Ectodermal cell (in vitro differentiated cells): ENCODE measurements around the gene SOX15. TPM values are rescaled to one million over a fixed set of nuclear protein-coding genes. Genes with fewer than 3 reads are reported as not detected.

ENCODE experiments used
- H3K27ac ChIP-seq: 2 replicates; pipeline ENCODE4 v1.7.0; 2013; ENCODE audit warnings: mild to moderate bottlenecking, low read depth, low read length; ENCODE audit not compliant: insufficient read depth, poor library complexity, severe bottlenecking
- H3K27me3 ChIP-seq: 2 replicates; pipeline ENCODE4 v1.7.0; 2013; ENCODE audit warnings: mild to moderate bottlenecking, low read length; ENCODE audit not compliant: insufficient read depth, control insufficient read depth, poor library complexity, severe bottlenecking
- H3K36me3 ChIP-seq: one replicate; pipeline ENCODE4 v1.7.0; 2013; ENCODE audit warnings: low read length; ENCODE audit not compliant: control insufficient read depth, insufficient read depth
- H3K4me1 ChIP-seq: one replicate; pipeline ENCODE4 v1.7.0; 2013; ENCODE audit warnings: low read length; ENCODE audit not compliant: control insufficient read depth, insufficient read depth
- H3K4me3 ChIP-seq: 2 replicates; pipeline ENCODE4 v1.7.0; 2013; ENCODE audit warnings: low read depth, low read length, control low read depth; ENCODE audit not compliant: insufficient read depth
- H3K9me3 ChIP-seq: 2 replicates; pipeline ENCODE4 v1.7.0; 2013; ENCODE audit warnings: mild to moderate bottlenecking, low read length, moderate library complexity; ENCODE audit not compliant: control insufficient read depth
- WGBS, 2 experiments: methylation state at CpG; one replicate each; pipeline ENCODE4 v1.1.7; 2013; ENCODE audit warnings: missing lambda C conversion rate in 2 of 2; 5-methylcytosine and 5-hydroxymethylcytosine counted together
- polyA plus RNA-seq, 4 experiments: library from polyadenylated mRNA; stranded (reverse); fragments of 50-300 nt; gene quantifications; one replicate each; pipeline ENCODE4 v1.2.3, GENCODE V29; 2013

Gene SOX15
- 9.3 TPM for polyA plus RNA-seq (2013, experiment 1 of 4)
- polyA plus RNA-seq (2013, experiment 2 of 4), result 16.2 TPM
- polyA plus RNA-seq (2013, experiment 3 of 4), result 6.7 TPM
- polyA plus RNA-seq (2013, experiment 4 of 4), result 9.2 TPM

DNA sequence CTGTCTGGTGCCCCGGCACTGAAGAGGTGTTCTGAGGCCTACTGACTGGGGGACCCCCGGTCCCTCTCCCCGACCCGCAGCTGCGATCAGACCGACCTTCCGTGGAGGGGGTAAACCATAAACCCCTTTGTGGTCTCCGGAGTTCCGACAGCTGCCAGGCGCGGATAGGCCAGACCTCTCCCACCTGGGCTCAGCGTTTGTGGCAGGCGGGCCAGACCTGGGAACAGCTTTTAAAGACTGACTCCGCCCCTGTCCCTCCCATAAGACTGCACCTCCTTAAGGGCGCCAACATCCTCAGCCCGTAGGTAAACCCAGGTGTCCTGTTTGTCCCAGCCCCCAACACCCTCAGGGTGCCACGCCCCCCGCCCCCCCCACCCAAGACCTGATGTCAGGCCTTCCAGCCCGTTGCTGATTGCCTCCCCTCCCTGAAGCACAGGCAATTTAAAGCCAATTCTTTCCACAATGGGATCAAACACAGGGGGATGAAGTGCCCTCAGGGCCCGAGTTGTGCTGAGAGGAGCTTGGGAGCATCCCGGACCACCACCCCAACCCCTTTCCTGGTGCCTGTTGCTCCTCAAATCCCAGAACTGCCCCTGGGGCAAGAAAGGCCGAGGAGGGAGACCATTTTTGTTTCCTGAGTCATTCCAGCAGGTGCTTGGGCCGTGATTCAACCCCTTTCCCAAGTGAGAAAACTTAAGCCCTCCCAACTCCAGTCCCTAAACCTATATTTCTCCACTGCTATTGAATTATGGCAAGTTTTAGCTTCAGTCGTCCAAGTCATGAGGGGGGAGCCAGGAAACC lies at the start of gene SOX15:
SOX15 (minus strand) TSS at position 204 of the 801 bp plus-strand sequence. CDS start 418 bp downstream, outside the sequence.
- peaks cover 29% of the 10 kb centered on the region for H3K4me1 ChIP-seq
- H3K9me3 ChIP-seq, result no peaks in the 10 kb centered on the region
- peaks cover 48% of the 10 kb centered on the region for H3K36me3 ChIP-seq
- H3K4me3 ChIP-seq, result peak within 1 kb of the TSS; percentile 38
- peak within 1 kb of the TSS; percentile 84 for H3K27ac ChIP-seq
- H3K27me3 ChIP-seq, result no peaks in the 10 kb centered on the region
- 58 to 68% methylated on average over 23 to 24 of the region's 24 CpGs for WGBS, 2 experiments

DNA sequence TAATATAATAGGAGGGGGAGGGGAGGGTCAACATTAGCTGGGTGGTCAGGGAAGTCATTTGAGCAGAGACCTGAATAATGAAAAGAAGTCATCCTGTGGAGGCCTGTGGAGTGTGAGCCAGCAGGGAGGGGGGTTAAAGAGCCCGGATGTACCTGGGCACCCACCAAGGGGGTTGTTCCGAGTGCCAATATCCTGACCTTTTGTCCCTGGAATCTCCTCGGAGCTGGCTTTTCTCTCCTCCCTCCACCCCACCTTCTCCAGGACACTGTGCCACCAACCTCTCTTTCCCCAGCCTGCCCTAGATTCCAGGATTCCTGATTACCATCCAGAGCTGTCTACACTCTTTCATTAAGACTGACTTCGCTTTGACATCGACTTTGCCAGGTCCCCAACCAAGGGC lies 46.3 kb upstream of the SOX15 start:
- Histone ChIP-seq H3K36me3 (no peaks in the 10 kb centered on the region), H3K9me3 (no peaks in the 10 kb centered on the region), H3K4me1 (no peaks in the 10 kb centered on the region), H3K4me3 (no peak overlapping the region), H3K27ac (no peak overlapping the region), H3K27me3 (no peaks in the 10 kb centered on the region)
- 58 to 61% methylated on average over 5 of the region's 5 CpGs for WGBS, 2 experiments

GRCh38 chr17:7634384-7634783 lies 44.5 kb upstream of the SOX15 start:
- Histone ChIP-seq H3K36me3 (no peaks in the 10 kb centered on the region), H3K9me3 (no peaks in the 10 kb centered on the region), H3K4me1 (no peaks in the 10 kb centered on the region), H3K27me3 (no peaks in the 10 kb centered on the region), H3K4me3 (no peak overlapping the region), H3K27ac (no peak overlapping the region)
- WGBS, 2 experiments, result 47 to 48% methylated on average over 5 of the region's 5 CpGs

GRCh38 chr17:7633093-7633492 lies 43.2 kb upstream of the SOX15 start:
- H3K27ac ChIP-seq, result no peak overlapping the region
- no peaks in the 10 kb centered on the region for H3K27me3 ChIP-seq
- H3K4me3 ChIP-seq, result no peak overlapping the region
- H3K9me3 ChIP-seq, result no peaks in the 10 kb centered on the region
- WGBS, 2 experiments, result 84% methylated on average over 2 of the region's 2 CpGs
- no peaks in the 10 kb centered on the region for H3K36me3 ChIP-seq
- H3K4me1 ChIP-seq, result no peaks in the 10 kb centered on the region

- Histone ChIP-seq H3K4me1 (no peaks in the 10 kb centered on the region), H3K27ac (no peak overlapping the region), H3K27me3 (no peaks in the 10 kb centered on the region), H3K4me3 (no peak overlapping the region), H3K9me3 (no peaks in the 10 kb centered on the region), H3K36me3 (no peaks in the 10 kb centered on the region)
- WGBS, 2 experiments, result 37 to 40% methylated on average over 6 of the region's 6 CpGs
These were observed 42.6 kb upstream of the SOX15 start for GRCh38 chr17:7632492-7632894.

GRCh38 chr17:7631398-7632380 lies 41.8 kb upstream of the SOX15 start:
- Histone ChIP-seq H3K36me3 (no peaks in the 10 kb centered on the region), H3K9me3 (no peaks in the 10 kb centered on the region), H3K4me3 (no peak overlapping the region), H3K4me1 (peaks cover 2% of the 10 kb centered on the region), H3K27me3 (no peaks in the 10 kb centered on the region), H3K27ac (no peak overlapping the region)
- WGBS, 2 experiments, result 93% methylated on average over 11 of the region's 11 CpGs

DNA sequence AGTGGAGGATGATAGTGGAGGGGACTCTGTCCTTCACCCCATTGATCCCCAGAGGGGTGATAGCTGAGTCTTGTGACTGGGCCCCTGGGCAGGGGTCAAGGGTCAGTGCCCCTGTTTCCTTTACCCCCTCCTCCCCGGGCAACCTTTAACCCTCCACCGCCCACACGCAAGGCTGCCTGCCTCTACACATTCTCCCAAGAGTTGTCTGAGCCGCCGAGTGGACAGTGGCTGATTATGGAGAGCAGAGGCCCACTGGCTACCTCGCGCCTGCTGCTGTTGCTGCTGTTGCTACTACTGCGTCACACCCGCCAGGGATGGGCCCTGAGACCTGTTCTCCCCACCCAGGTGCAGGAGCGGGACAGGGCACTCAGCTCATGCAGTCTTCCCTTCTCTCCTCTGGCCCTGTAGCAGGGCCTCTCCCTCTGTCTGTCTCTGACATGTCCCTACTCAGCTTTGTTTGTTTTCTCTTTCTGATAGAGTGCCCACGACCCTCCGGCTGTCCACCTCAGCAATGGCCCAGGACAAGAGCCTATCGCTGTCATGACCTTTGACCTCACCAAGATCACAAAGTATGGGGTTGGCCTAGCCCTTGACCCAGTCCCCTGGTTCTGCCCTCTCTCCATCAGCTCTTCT lies 40.2 kb upstream of the SOX15 start, which contains the start of gene SHBG:
SHBG (plus strand) TSS at position 197 of the 633 bp plus-strand sequence; CDS start at position 235, 38 bp downstream.
- peaks cover 7% of the 10 kb centered on the region for H3K4me1 ChIP-seq
- no peaks in the 10 kb centered on the region for H3K9me3 ChIP-seq
- no peak within 1 kb of the TSS for H3K27ac ChIP-seq
- no peaks in the 10 kb centered on the region for H3K27me3 ChIP-seq
- no peaks in the 10 kb centered on the region for H3K36me3 ChIP-seq
- WGBS, 2 experiments, result 86% methylated on average over 13 of the region's 13 CpGs
- no peak within 1 kb of the TSS for H3K4me3 ChIP-seq

- WGBS, 2 experiments, result 0 to 1% methylated on average over 54 of the region's 54 CpGs
- H3K27ac ChIP-seq, result peak within 1 kb of the TSS; percentile 94
- no peaks in the 10 kb centered on the region for H3K27me3 ChIP-seq
- H3K9me3 ChIP-seq, result no peaks in the 10 kb centered on the region
- peaks cover 7% of the 10 kb centered on the region for H3K4me1 ChIP-seq
- H3K4me3 ChIP-seq, result peak within 1 kb of the TSS; percentile 90
- H3K36me3 ChIP-seq, result no peaks in the 10 kb centered on the region
These were observed 37.6 kb upstream of the SOX15 start, which contains the start of gene SAT2 for GRCh38 chr17:7627250-7628121. SAT2 (minus strand) TSS chr17:7627821; CDS start chr17:7627635, 186 bp downstream.

DNA sequence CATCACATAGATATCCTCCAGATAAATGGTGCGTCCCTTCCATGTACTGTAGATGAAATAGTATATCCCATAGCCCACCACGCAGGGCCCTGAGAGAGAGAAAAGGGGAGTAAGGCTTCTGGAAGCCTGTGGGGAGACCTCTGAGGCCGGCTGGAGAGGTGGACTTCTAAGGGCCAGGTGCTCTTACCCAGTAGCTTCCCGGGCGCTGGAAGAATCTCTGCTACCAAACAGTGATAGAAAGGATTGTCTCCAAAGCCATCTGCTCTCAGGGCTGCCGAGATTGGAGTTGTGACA lies 37.0 kb upstream of the SOX15 start:
- Histone ChIP-seq H3K36me3 (no peaks in the 10 kb centered on the region), H3K4me3 (peak overlapping the region; percentile 90), H3K27me3 (no peaks in the 10 kb centered on the region), H3K27ac (peak overlapping the region; percentile 94), H3K9me3 (no peaks in the 10 kb centered on the region), H3K4me1 (peaks cover 7% of the 10 kb centered on the region)
- WGBS, 2 experiments, result 21 to 26% methylated on average over 6 of the region's 6 CpGs
